HL-60 (cell line): ENCODE data around the gene EFS.

Experiments used
- DNase-seq, 2 experiments: peaks; one replicate each; pipeline ENCODE4 v3.0.0-alpha.2; 2010 to 2020; ENCODE audit warnings: low read depth in 1 of 2, low spot score in 1 of 2
- H3K27ac ChIP-seq: fragments of 250-450 bp; sonication (Bioruptor Pico); replicated peaks from 2 replicates; pipeline ENCODE4 v1.5.1; 2020; ENCODE audit warnings: mild to moderate bottlenecking, moderate library complexity
- H3K27me3 ChIP-seq: fragments of 250-450 bp; sonication (Bioruptor Pico); 2 replicates; pipeline ENCODE4 v1.5.1; 2021; ENCODE audit warnings: mild to moderate bottlenecking, moderate library complexity; ENCODE audit not compliant: insufficient read depth, poor library complexity, severe bottlenecking
- H3K4me3 ChIP-seq: replicated peaks from 2 replicates; pipeline ENCODE4 v1.5.1; 2011; ENCODE audit warnings: mild to moderate bottlenecking, control low read depth, low read length; ENCODE audit not compliant: insufficient read depth
- GABPA ChIP-seq: IDR thresholded peaks from 2 replicates; pipeline ENCODE4 v1.6.1; 2012; ENCODE audit warnings: low read depth
- POLR2AphosphoS5 ChIP-seq: IDR thresholded peaks from 2 replicates; pipeline ENCODE4 v1.6.1; 2012; ENCODE audit warnings: low read depth
- SPI1 ChIP-seq: IDR thresholded peaks from 2 replicates; pipeline ENCODE4 v1.6.1; 2012; ENCODE audit warnings: low read depth, mild to moderate bottlenecking, borderline replicate concordance
- TF ChIP-seq, protein P1 (sequence below): IDR thresholded peaks from 2 replicates; pipeline ENCODE4 v1.6.1; 2012; ENCODE audit warnings: low read depth; ENCODE audit not compliant: insufficient replicate concordance
- TF ChIP-seq, protein P2 (sequence below): IDR thresholded peaks from one replicate; pipeline ENCODE4 v1.5.1; 2011; ENCODE audit warnings: low read length, control low read depth, inconsistent platforms; ENCODE audit not compliant: insufficient read depth

The EFS gene

DNA sequence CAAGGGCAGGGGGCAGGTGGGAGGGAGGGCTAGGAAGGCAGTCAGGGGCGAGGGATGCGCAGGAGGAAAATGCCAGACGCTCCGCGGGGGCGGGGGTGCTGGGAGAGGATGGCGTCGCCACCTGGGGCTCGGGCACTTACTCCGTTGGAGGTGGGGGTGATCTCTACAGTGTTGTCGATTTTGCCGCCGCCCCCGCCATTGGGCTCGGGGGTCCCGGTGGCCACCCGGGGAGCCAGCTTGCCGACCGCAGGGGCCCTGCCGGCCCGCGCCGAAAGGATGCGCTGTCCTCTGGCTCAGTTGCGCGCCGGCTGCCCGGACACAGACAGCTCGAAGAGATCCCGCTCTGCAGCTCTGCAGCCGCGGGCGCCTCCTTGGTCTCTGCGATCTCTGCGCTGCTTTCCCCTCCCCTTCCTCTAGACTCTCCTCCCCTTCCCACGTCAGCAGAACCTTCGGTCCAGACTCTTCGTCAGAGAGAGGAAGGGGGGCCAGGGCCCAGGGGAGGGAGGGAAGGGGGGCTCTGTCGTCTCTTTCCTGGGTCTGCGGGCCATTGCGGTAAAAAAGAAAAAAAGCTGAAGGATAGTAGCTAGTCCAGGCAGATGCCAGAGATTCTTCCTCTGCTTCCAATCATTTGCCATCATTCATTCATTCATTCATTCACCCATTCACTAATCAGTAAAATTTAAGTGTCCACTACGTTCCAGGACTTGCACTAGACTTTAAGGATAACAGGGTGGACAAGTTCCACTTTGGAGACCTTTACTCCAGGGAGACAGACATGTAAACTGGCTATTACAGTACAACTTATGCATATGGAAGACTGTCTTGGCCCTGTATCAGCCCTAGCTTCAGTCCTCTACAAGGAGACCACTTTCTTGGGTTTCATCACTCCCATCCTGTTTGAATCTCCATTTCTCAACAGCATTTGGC, 12.2 kb downstream of the EFS start, which contains the start of gene SLC22A17:
Gene SLC22A17, minus strand, starts transcription at position 382 of the 927 bp plus-strand sequence.
- peaks cover 46% of the 10 kb centered on the region for H3K27me3 ChIP-seq
- DNase-seq, result no peak
- TF ChIP-seq, protein P1, sequence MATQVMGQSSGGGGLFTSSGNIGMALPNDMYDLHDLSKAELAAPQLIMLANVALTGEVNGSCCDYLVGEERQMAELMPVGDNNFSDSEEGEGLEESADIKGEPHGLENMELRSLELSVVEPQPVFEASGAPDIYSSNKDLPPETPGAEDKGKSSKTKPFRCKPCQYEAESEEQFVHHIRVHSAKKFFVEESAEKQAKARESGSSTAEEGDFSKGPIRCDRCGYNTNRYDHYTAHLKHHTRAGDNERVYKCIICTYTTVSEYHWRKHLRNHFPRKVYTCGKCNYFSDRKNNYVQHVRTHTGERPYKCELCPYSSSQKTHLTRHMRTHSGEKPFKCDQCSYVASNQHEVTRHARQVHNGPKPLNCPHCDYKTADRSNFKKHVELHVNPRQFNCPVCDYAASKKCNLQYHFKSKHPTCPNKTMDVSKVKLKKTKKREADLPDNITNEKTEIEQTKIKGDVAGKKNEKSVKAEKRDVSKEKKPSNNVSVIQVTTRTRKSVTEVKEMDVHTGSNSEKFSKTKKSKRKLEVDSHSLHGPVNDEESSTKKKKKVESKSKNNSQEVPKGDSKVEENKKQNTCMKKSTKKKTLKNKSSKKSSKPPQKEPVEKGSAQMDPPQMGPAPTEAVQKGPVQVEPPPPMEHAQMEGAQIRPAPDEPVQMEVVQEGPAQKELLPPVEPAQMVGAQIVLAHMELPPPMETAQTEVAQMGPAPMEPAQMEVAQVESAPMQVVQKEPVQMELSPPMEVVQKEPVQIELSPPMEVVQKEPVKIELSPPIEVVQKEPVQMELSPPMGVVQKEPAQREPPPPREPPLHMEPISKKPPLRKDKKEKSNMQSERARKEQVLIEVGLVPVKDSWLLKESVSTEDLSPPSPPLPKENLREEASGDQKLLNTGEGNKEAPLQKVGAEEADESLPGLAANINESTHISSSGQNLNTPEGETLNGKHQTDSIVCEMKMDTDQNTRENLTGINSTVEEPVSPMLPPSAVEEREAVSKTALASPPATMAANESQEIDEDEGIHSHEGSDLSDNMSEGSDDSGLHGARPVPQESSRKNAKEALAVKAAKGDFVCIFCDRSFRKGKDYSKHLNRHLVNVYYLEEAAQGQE, result no peak
- no peak for TF ChIP-seq POLR2AphosphoS5
- H3K4me3 ChIP-seq, result no peak within 1 kb of the TSS
- H3K27ac ChIP-seq, result no peak within 1 kb of the TSS

DNA sequence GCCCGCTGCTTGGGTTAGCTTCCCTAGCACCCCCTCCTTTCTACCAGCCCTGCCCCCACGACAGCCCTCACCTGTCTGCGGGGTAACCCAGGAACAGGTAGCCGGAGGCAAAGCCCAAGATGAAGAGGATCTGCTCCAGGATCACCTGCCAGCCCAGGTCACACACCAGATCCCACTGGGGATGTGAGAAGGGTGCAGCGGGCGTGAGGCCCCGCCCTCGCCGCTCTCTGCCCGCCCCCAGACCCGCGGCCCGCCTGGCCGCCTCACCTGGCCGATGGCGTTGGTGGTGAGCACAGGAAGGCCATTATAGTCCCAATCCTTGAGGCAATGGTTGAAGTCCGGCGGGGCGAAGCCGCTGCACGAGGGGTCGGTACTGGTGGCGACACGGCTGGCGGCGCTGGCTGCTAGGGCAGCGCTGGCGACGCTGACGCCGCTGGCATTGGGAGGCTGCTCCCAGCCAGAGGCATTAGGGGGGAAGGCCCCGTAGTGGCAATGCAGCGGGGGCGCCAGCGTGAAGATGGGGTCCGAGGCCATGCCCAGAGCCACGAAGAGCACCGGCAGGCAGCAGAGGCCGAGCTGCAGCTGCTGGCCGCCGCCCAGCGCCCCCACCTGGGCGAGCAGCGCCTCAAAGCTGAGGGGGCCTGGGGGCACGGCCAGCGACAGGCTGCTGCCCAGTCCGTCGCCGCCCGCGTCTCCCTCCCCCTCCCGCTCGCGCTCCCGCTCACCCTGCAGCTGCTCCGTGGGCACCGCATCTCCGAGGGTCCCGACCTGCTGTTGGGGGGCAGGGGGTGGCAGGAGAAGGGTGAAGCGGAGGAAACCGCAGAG, 13.1 kb downstream of the EFS start:
- no peak overlapping the region for H3K4me3 ChIP-seq
- peaks cover 46% of the 10 kb centered on the region for H3K27me3 ChIP-seq
- TF ChIP-seq POLR2AphosphoS5 (no peak), SPI1 (no peak), GABPA (no peak)
- TF ChIP-seq, protein P1, result no peak
- TF ChIP-seq, protein P2, sequence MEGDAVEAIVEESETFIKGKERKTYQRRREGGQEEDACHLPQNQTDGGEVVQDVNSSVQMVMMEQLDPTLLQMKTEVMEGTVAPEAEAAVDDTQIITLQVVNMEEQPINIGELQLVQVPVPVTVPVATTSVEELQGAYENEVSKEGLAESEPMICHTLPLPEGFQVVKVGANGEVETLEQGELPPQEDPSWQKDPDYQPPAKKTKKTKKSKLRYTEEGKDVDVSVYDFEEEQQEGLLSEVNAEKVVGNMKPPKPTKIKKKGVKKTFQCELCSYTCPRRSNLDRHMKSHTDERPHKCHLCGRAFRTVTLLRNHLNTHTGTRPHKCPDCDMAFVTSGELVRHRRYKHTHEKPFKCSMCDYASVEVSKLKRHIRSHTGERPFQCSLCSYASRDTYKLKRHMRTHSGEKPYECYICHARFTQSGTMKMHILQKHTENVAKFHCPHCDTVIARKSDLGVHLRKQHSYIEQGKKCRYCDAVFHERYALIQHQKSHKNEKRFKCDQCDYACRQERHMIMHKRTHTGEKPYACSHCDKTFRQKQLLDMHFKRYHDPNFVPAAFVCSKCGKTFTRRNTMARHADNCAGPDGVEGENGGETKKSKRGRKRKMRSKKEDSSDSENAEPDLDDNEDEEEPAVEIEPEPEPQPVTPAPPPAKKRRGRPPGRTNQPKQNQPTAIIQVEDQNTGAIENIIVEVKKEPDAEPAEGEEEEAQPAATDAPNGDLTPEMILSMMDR, result no peak
- no peak for DNase-seq
- H3K27ac ChIP-seq, result no peak overlapping the region

DNA sequence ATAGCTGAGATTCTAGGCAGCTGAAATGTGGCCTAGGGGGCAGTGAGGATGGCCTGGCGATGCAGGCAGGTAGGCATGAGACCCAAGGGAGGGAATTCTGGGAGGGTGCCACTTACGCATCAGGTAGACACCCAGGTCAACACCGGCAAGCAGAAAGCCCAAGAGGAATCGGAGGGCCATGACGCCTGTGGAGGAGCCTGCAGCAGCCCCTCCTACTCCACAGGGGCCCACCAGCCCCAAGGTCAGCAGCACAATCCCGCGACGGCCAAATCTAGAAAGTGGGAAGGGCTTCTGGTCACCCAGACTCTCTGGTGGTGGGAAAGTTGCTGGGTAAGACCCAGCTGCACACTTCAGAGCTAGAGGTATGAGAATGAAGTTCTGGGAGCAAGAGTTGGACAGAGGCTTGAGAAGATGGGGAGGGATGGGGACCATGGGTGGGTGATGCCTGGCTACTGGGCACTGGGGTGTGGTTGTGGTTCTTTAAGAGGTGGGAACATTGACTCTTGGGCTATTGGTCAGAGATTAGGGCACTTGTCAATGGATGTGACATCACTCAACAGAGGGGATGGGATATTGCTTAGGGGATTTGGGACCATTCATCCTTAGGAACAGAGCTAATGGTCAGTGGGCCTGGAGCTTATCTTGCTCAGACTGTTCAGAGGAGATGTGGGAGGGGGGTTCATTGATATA, 15.7 kb downstream of the EFS start:
- TF ChIP-seq, protein P1, result no peak
- TF ChIP-seq, protein P2, result no peak
- TF ChIP-seq GABPA (no peak), SPI1 (no peak), POLR2AphosphoS5 (no peak)
- Histone ChIP-seq H3K27ac (no peak overlapping the region), H3K4me3 (no peak overlapping the region), H3K27me3 (peaks cover 34% of the 10 kb centered on the region)
- no peak for DNase-seq
